GM21528 (cell line): ENCODE results near the gene ETFDH.
"Not testable (repeated sequence)": the region's sequence is repeated elsewhere in the genome, so short reads cannot be mapped to it uniquely, and the experiment has no call there.

Experiments used
- ATAC-seq: cut with Tn5 transposase; IDR thresholded peaks from one replicate; pipeline ENCODE4 v1.9.1; 2021; ENCODE audit warnings: mild to moderate bottlenecking, moderate library complexity; ENCODE audit not compliant: unreplicated experiment, low FRiP score

ETFDH gene

DNA sequence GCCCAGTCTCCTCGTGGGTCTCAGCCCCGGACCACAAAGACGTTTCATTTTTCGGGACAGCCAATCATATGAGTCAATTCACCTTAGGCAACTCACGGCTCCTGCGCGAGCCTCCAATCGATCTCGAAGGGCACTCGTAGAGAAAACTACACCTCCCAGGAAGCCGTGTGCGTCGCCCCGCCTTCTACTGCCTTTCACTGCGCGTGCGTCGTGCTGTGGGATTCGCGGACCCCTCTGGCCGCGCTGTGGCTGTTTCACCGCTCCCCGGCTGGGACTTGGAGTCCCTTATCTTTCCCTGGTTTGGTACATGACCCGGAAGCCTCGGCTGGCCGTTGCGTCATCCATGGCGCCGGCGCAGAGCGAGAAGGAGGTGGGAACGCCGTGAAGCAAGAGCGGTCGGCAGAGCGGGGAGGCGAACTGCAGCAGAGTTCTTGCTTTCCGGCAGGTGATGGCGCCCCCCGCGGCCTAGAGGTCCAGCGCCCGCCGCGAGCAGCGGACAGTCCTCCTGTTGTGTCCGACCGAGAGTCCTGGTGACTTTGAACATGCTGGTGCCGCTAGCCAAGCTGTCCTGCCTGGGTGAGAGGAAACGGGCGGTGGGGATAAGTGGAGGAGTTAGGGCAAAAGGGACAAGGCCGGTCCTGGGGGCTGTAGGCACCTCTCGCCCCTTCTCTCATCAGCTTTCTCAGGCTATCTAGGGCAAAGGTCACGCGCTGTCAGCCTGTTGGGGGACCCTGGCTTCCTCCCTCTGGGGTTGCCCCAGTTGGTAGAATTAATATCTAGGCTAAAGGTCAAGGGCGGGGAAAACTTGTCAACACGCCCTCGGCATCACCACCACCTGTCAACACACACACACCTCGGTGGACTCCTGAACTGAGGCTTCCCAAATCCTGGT lies at the start of gene ETFDH:
ETFDH (plus strand) TSS at position 382 of the 892 bp plus-strand sequence; CDS start at position 543, 161 bp downstream.
- ATAC-seq = peak; percentile 89

DNA sequence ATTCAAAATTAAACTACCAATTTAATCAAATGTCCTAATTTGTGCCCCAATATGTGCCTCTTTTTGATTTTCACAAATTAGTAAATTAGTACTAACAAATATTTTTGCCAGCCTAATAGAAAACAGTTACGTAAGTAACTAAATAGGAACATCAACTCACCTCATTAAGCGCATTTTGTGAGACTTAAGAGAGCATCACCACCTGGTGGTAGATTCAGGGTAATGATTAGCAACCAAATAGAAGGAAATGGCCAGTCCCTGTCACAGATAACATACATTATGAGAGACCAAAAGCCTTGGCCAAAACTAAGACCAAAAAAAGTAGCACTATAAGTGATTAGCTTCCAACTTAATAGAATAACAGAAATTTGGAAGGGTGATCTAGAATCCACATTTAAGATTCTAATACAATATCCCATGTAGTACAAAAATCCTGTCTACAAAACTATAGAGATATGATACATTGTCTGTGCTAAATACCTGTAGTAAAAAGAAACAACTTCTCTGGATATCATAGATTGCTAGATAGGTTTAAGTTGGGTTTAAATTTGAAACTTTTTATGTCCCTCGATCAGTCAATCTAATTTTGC lies 47.1 kb upstream of the ETFDH start:
- peak; percentile 86 for ATAC-seq

DNA sequence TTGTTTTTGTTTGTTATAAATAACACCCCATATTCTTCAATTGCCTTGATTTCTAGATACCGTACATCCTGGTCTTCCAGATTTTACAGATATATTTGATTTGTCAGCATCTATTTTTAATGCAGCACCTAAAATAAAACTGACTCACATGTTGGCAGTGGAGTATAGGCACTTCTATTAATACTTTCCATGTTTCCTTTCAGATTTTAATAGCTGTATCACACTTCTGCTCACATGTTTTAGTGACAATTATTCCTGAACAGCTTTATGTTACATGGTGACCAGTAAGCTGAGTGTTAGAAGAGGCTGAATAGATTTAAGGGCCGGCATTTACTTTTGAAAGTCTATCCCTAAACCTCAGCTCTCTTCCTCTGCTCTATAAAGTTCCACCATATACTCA lies 46.6 kb upstream of the ETFDH start:
- no peak for ATAC-seq

DNA sequence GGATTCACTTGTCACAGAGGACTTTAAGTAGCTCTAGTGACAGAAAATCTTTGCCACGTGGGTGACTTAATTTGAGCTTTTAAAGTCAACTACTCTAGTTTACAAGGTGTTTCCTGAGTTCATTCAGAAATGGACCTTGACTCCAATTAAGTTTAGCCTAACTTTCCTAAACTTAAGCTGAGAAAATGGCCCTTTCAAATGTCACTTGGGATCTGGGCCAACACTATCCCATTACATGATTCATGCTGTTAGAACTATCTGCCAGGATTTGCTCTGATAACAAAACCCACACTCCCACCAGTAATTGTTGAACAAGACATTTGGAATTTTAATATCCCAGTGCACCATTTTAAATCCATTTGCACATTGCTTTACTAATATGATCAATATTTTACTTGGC lies 41.2 kb upstream of the ETFDH start:
- no peak for ATAC-seq

DNA sequence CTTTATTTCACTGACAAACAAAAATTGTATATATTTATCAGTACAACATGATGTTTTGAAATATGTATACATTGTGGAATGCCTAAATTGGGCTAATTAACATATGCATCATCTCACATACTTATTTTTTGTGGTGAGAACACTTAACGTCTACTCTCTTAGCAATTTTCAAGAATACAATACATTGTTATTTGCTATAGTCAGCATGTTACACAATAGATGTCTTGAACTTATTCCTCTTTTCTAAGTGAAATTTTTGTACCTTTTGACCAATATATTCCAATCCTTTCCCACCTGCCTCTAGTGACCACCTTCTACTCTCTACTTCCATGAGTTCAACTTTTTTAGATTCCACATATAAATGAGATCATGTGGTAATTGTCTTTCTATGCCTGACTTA lies 35.5 kb upstream of the ETFDH start:
- no peak for ATAC-seq

DNA sequence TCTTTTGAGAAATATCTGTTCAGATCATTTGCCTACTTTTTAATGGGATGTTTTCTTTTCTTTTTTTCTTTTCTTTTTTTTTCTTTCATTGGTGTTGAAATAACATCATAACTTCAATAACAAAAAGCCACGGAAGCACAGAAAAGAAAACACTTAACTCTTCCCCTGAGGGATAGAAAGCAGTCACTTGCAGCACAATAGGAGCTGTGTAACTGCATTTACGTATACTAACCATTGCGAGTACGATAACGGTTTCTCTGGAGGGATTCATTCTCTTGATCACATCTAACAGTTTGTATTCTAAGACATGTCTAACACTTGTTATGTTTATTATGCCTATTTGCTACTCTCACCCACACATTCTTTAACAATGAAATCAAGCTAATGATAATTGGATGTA lies 27.7 kb upstream of the ETFDH start:
- no peak for ATAC-seq

DNA sequence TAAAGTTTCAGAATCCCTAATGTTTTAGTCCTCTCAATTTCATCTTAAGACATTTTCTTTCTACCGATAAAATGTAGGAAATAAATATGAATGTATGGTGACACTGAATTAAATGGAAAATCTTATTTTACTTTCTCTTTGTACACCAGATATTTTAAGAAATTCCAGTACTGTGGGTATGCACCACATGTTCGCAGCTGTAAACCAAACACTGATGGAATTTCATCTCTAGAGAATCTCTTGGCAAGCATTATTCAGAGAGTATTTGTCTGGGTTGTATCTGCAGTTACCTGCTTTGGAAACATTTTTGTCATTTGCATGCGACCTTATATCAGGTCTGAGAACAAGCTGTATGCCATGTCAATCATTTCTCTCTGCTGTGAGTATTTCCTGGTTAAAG lies 27.3 kb upstream of the ETFDH start:
- ATAC-seq = no peak

DNA sequence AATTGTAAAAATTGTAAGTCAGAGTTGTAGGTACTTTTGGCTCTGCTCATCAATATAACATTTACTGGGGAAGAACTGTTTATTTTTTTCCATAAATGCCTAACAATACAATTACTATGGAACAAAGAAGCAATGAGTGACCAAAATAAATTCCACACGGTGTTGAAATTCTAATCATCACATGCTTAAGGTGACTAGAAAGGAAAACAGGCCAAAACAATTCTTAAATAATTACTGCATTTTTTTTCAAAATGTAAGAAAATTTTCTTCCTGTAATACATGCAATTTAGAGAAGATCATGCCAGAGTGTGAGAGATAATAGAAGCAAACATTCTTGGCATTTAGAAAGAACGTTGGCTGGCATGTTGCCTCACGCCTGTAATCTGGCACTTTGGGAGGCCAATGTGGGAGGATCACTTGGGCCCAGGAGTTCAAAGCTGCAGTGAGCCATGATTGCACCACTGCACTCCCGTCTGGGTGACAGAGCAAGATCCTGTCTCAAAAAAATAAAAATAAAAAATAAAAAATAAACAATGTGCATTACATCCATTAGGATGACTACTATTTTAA lies 22.9 kb upstream of the ETFDH start:
- ATAC-seq = no peak

DNA sequence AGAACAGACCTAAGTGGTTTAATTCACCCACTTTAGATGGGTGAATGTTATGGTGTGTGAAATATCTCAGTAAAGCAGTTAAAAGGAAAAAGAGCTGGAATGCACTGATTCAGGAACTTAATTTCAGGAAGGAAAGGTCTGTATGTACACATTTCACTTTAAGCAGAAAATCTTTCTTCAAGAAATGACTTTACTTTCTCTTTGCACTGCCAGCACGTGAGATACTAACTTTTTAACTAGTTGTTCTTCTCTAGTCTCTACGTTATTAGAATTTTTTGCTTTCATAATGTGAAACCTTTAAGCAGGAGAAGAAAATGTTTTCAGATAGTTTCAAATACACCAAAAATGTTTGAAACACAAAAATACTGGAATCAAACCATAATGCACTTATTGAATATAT lies 19.2 kb upstream of the ETFDH start:
- ATAC-seq = no peak

DNA sequence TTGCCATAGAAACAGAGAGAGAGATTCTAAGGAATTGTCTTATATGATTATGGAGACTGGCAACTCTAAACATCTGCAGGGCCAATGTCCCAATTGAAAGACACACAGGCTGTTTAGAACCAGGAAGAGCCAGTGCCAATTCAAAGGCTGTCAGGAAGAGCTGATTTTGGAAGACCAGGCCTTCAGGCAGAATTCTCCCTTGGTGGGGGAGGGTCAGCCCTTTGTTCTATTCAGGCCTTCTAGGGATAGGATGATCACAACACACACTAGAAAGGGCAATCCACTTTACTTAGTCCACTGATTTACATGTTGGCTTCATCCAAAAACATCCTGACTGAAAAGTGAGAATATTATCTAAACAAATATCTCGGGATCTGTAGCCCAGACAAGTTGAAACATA lies 15.7 kb upstream of the ETFDH start:
- no peak for ATAC-seq

DNA sequence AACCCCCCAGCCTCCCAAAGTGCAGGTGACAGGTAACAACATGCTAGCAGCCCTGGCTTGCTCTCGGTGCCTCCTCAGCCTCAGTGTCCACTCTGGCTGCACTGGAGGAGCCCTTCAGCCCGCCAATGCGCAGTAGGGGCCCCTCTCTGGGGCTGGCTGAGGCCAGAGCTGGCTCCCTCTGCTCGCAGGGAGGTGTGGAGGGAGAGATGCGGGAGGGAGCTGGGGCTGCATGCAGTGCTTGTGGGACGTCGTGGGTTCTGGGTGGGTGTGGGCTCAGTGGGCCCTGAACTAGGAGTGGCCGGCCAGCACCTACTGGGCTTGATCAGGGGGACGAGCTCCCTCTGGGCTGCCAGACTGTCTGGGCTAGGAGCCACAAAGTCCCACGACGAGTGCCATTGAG lies 14.8 kb upstream of the ETFDH start:
- ATAC-seq = no peak

DNA sequence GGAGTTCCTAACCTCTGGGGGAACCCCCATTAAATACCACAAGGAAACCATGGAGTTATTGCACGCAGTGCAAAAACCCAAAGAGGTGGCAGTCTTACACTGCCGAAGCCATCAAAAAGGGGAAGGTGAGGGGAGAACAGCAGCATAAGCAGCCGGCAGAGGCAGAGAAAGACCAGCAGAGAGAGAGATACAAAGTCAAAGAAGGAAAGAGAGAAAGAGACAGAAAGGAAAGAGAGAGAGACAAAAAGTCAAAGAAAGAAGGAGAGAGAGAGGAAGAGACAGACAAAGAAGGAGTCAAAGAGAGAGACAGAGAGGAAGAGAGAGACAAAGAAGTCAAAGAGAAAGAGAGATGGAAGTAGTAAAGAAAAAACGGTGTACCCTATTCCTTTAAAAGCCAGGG lies 8.8 kb upstream of the ETFDH start:
- not testable (repeated sequence) for ATAC-seq

DNA sequence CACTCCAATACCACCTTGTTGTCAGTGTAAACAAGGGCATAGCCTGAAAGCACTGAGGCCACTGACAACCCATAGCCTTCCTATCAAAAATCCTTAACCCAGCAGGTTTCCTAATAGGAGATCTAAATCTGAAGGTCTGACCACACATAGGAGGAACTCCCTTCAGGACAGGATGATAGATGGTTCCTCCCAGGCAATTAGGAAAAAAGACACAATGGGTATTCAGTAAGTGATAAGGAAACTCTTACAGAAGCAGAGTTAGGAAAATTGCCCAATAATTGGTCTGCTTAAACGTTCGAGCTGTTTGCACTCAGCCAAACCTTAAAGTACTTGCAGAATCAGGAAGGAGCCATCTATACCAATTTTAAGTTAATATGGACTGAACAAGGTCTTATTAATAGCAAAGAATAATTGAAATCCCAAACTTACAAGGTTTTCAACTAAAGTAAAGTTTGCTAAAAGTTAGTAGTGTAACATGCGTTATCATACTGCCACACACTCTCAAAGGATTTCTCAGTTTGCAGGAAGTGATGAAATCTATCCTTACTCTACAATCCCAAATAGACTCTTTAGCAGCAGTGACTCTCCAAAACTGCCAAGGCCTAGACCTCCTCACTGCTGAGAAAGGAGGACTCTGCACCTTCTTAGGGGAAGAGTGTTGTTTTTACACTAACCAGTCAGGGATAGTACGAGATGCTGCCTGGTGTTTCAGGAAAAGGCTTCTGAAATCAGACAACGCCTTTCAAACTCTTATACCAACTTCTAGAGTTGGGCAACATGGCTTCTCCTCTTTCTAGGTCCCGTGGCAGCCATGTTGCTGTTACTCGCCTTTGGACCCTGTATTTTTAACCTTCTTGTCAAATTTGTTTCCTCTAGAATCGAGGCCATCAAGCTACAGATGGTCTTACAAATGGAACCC lies 8.1 kb upstream of the ETFDH start:
- not testable (repeated sequence) for ATAC-seq

DNA sequence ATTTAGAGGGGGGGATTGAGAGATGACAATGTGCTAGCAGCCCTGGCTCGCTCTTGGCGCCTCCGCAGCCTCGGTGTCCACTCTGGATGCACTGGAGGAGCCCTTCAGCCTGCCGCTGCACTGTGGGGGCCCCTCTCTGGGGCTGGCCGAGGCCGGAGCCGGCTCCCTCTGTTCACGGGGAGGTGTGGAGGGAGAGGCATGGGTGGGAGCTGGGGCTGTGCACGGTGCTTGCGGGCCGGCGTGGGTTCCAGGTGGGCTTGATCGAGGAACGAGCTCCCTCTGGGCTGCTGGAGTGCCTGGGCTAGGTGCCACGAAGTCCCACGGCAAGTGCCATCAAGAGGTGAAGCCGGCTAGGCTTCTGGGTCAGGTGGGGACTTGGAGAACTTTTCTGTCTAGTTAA lies 7.3 kb upstream of the ETFDH start:
- ATAC-seq = no peak

DNA sequence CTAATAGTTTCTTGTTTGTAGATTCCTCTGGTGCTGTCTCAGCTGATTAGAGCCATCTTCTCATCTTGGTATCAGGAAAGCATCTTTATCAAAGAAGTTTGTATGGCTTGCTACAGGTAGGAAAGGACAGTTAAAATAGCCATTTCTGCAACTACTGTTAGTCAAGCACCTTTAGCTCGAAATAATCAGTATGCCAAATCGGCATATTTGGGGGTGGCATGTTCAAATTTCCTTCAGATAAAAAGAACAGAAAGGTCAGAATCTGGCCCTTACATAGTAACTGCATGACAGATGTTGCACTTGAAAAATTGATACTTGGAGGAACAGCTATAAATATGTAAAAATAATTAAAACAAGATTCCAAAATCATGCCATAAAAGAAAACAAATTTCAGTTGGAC lies 5.2 kb upstream of the ETFDH start:
- no peak for ATAC-seq

DNA sequence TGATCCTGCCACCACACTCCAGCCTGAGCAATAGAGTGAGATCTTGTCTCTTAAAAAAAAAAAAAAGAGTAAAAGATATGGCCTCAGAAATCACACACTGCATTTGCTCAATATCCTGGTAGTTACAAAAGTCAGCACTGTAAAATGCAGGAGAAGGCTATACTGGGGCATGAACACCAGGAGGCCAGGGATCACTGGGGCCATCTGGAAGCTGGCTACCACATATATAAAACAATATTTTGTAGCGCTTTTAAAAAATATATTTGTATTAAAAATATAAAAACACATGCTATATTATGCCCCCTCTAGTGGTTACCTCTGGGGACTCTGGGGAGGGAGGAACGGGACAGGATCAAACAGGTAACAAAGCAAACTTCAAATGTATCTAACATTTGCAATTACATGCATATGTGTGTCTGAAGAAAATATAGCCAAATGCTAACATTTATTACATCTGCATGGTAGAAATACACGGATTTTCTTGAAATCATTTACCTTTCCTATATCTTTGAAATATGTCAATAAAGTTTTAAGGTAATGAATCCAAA lies 4.4 kb upstream of the ETFDH start:
- no peak for ATAC-seq

DNA sequence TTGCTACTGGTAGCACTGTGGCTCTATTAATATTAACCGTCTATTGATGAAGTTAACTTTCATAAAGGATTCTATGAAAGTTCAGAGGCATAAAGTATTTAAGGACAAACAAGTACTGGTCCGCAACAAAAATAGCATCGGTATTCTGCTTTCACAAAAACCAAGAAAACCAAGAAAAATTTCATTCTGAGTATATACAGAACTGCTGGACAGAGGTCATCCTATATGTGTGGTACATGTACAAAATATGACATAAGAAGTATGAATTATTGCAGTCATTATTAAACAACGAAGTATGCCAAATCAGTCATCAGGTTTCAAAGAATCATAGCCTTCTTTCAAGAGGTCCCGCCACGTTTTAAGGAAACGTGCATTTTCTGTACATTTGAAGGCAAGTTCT lies 2.8 kb upstream of the ETFDH start:
- ATAC-seq = no peak

DNA sequence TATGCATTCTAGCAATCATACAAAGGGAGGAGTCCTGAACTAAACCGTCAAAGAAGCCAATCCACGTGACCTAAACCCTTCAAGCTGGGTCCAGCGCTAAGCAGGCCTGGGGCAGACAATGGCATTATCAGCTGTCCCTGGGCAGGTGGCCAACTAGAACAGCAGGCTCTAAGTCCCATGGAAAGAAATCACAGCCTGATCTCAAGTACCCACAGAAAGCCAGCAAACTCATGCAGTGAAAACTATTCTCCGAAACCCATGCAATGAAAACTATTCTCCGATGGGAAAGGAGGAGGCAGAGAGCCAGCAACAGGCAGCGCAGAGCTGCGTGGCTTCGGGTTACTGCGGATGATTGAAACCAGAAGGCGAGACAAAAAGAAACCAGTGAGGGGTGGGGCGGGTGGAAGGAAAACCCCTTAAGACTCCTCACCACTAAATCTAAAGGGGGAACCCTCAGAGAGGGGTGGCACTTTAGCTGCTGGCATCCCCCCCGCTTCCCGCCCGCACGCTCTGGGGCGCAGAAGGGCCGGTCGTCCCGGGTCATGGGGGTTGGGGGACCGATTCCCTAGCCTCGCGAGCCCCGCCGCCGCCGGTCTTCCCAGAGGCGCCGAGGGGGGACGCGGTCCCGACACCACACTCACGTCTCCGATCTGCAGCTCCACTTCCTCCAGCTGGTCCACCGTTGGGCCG lies 976 bp upstream of the ETFDH start:
- ATAC-seq = peak; percentile 38

DNA sequence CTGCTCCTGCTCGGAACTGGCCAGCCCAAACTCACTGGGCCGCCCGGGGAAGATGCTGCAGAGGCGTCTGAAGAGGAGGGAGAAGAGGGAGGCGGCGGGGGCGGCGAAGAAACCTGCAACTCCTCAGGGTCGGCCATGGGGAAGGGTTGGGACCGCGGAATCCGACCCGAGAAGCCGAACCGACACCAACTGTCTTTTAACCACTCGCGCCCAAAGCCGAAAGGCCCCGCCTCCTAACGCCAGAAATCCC lies 506 bp upstream of the ETFDH start, which contains the start of gene C4orf46:
C4orf46 (minus strand) TSS at position 223 of the 250 bp plus-strand sequence; CDS start at position 137, 86 bp downstream.
- ATAC-seq = no peak

DNA sequence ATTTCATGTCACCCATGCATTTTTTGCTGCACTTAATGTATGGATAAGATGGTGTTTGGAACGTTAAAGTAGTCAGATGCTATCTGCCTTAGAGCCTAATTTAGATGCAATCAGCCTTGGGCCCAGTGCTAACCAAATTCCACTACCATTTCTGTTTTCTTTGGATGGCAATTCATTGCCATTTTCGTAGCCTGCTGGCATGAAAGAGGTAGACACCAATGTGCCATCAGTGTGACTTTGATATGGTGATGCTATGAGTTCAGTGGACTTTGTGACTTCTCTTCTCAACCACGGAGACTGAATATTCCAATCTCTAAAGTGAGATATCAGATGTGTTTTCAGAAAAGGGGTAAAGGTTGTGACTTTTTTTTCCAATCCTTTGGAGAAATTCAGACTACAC lies 1.5 kb downstream of the ETFDH start:
- ATAC-seq = no peak
